Prostate gland (tissue), 2 donors: ENCODE data around the gene SRPRA. TPM values are rescaled to one million over a fixed set of nuclear protein-coding genes. Genes with fewer than 3 reads are reported as not detected.
A peak's percentile ranks its signal among the peaks of the same experiment; 100 is the strongest.
"Not testable (repeated sequence)": the region's sequence is repeated elsewhere in the genome, so short reads cannot be mapped to it uniquely, and the experiment has no call there.

Experiments
- DNase-seq: peaks from one replicate; pipeline ENCODE4 v3.0.0-alpha.2; 2019; ENCODE audit warnings: low spot score
- H3K27ac ChIP-seq, 2 donors: fragments of 200-600 bp; sonication (generic); 2 replicates each; pipeline ENCODE4 v1.5.1; 2017 to 2019
- H3K27me3 ChIP-seq: fragments of 200-600 bp; sonication (generic); replicated peaks from 2 replicates; pipeline ENCODE4 v1.5.1; 2019; ENCODE audit not compliant: insufficient read depth
- H3K36me3 ChIP-seq, 2 donors: fragments of 200-600 bp; sonication (generic); 1 replicate in 1 of 2; 2 replicates in 1 of 2; pipeline versions ENCODE4 v1.5.1 to v1.8.1; 2017 to 2019
- H3K4me1 ChIP-seq: fragments of 200-600 bp; sonication (generic); replicated peaks from 2 replicates; pipeline ENCODE4 v1.5.1; 2019
- H3K4me3 ChIP-seq, 2 donors: fragments of 200-600 bp; sonication (generic); 2 replicates each; pipeline ENCODE4 v1.5.1; 2017 to 2019
- H3K9me3 ChIP-seq: fragments of 200-600 bp; sonication (generic); 2 replicates; pipeline ENCODE4 v1.5.1; 2017
- CTCF ChIP-seq, 4 experiments: fragments of 200-600 bp in 2 of 4; fragments of 450-650 bp in 2 of 4; sonication (generic) in 2 of 4; IDR thresholded peaks; 1 replicate in 3 of 4; 2 replicates in 1 of 4; pipeline ENCODE4 v1.5.1; 2016 to 2019; ENCODE audit warnings: antibody characterized with exemption in 4 of 4, mild to moderate bottlenecking in 2 of 4, moderate library complexity in 2 of 4
- POLR2A ChIP-seq: fragments of 450-650 bp; IDR thresholded peaks from one replicate; pipeline ENCODE4 v1.6.1; 2016; ENCODE audit warnings: antibody characterized with exemption, mild to moderate bottlenecking
- POLR2AphosphoS5 ChIP-seq: sonication (generic); formaldehyde crosslinking; IDR thresholded peaks from one replicate; pipeline ENCODE4 v1.6.1; 2017; ENCODE audit warnings: antibody characterized with exemption
- WGBS: methylation state at CpG from one replicate; pipeline ENCODE4 v1.1.5; 2018; 5-methylcytosine and 5-hydroxymethylcytosine counted together
- intact Hi-C: fragments of 100-400 bp; cut with DNase I; formaldehyde crosslinking; loops from one replicate; pipeline ENCODE4 v1.14.2; 2022
- total RNA-seq, 2 donors: library from RNA; depleted of rRNA; stranded (reverse); fragments of >200 nt; gene quantifications; one replicate each; pipeline ENCODE4 v1.1.0, GENCODE V29; 2016

Gene SRPRA
- total RNA-seq, 2 donors from 2014 or later: 141 to 154 TPM

GRCh38 chr11:126312961-126313360 lies 44.3 kb upstream of the SRPRA start:
- H3K4me1 ChIP-seq: no peaks in the 10 kb centered on the region
- intact Hi-C loops: loop anchor here (10.0 kb wide), 1 partner anchor 672 kb away; no protein-coding TSS in a partner anchor
- TF ChIP-seq CTCF (IDR thresholded peaks at IDR 0.05) (no peak), POLR2A (no peak), POLR2AphosphoS5 (no peak)
- H3K4me3 ChIP-seq: no peak overlapping the region
- H3K36me3 ChIP-seq: no peaks in the 10 kb centered on the region
- no peak overlapping the region for H3K27ac ChIP-seq
- no peak for DNase-seq
- WGBS: 44% methylated on average over 8 of the region's 8 CpGs
- H3K9me3 ChIP-seq: no peaks in the 10 kb centered on the region
- no peaks in the 10 kb centered on the region for H3K27me3 ChIP-seq

- Histone ChIP-seq H3K9me3 (no peaks in the 10 kb centered on the region), H3K27ac (no peak overlapping the region)
- WGBS: 90% methylated on average over 14 of the region's 14 CpGs
Measured at GRCh38 chr11:126311401-126312291, 43.0 kb upstream of the SRPRA start.

GRCh38 chr11:126310992-126311310 lies 42.3 kb upstream of the SRPRA start:
- no peaks in the 10 kb centered on the region for H3K36me3 ChIP-seq
- H3K27me3 ChIP-seq: no peaks in the 10 kb centered on the region
- 71% methylated on average over 6 of the region's 6 CpGs for WGBS
- intact Hi-C loops: loop anchor here (2.0 to 10.0 kb wide), 2 partner anchors 170 to 674 kb away; no protein-coding TSS in a partner anchor
- no peaks in the 10 kb centered on the region for H3K4me1 ChIP-seq
- H3K27ac ChIP-seq: no peak overlapping the region
- H3K4me3 ChIP-seq: no peak overlapping the region
- no peaks in the 10 kb centered on the region for H3K9me3 ChIP-seq
- no peak for TF ChIP-seq POLR2AphosphoS5
- no peak for TF ChIP-seq CTCF (IDR thresholded peaks at IDR 0.05)
- TF ChIP-seq POLR2A: no peak
- DNase-seq: no peak

More at GRCh38 chr11:126311401-126312291, 43.0 kb upstream of the SRPRA start:
- intact Hi-C loops: loop anchor here (2.0 to 10.0 kb wide), 2 partner anchors 169 to 673 kb away; no protein-coding TSS in a partner anchor
- no peaks in the 10 kb centered on the region for H3K27me3 ChIP-seq
- H3K36me3 ChIP-seq: no peaks in the 10 kb centered on the region
- no peak for DNase-seq
- H3K4me1 ChIP-seq: no peaks in the 10 kb centered on the region
- TF ChIP-seq CTCF (IDR thresholded peaks at IDR 0.05) (no peak), POLR2A (no peak), POLR2AphosphoS5 (no peak)
- H3K4me3 ChIP-seq: no peak overlapping the region

GRCh38 chr11:126310200-126310991 lies 41.7 kb upstream of the SRPRA start:
- Histone ChIP-seq H3K36me3 (no peaks in the 10 kb centered on the region), H3K27ac (no peak overlapping the region), H3K4me3 (no peak overlapping the region), H3K4me1 (no peaks in the 10 kb centered on the region), H3K27me3 (no peaks in the 10 kb centered on the region), H3K9me3 (no peaks in the 10 kb centered on the region)
- intact Hi-C loops: loop anchor here (2.0 to 10.0 kb wide), 2 partner anchors 170 to 674 kb away; no protein-coding TSS in a partner anchor
- DNase-seq: peak; percentile 72
- peak; percentile 75 to 91 (median 86) for TF ChIP-seq CTCF (IDR thresholded peaks at IDR 0.05)
- peak; percentile 35 for TF ChIP-seq POLR2AphosphoS5
- TF ChIP-seq POLR2A: no peak
- 71% methylated on average over 12 of the region's 12 CpGs for WGBS

- H3K4me3 ChIP-seq, H3K4me1 ChIP-seq, intact Hi-C loops, DNase-seq, H3K27me3 ChIP-seq, H3K27ac ChIP-seq, H3K36me3 ChIP-seq, H3K9me3 ChIP-seq: not testable (repeated sequence)
- WGBS: 85% methylated on average over 4 of the region's 4 CpGs
Measured at GRCh38 chr11:126308771-126309170, 40.1 kb upstream of the SRPRA start.
